ENCODE data around the gene GSN.

DNA sequence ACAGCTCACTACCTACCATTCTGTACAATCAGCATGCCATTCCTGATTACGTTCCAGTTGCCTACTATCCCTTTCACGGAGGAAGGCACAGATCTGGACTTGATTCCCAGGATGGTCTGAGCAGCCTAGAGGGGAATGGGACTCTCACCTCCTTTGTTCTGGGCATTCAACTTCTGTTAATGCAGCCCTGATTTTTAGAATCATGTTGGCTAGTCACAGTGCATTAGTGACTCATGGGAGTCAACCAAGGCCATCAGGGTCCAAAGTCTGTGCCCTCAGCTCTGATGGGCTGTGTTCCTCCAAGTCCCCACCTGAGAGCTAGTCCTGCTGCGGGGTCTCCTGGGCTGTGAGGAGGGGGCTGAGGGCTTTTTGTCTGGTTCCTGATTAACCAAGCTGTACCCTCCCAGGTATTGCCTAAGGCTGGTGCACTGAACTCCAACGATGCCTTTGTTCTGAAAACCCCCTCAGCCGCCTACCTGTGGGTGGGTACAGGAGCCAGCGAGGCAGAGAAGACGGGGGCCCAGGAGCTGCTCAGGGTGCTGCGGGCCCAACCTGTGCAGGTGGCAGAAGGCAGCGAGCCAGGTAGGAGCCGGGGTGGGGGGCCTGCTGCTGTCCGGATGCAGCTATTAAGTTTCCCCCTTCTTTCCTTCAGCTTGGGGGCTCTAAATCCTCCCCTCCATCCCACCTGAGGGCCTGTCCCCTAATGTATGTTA lies 59.1 kb downstream of the GSN start:
- TF ChIP-seq, protein P1, sequence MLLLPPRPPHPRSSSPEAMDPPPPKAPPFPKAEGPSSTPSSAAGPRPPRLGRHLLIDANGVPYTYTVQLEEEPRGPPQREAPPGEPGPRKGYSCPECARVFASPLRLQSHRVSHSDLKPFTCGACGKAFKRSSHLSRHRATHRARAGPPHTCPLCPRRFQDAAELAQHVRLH (CRISPR knock-in tag; IDR thresholded peaks at IDR 0.05; ENCODE audit: borderline replicate concordance, low read depth): no peak
- TF ChIP-seq, protein P2, sequence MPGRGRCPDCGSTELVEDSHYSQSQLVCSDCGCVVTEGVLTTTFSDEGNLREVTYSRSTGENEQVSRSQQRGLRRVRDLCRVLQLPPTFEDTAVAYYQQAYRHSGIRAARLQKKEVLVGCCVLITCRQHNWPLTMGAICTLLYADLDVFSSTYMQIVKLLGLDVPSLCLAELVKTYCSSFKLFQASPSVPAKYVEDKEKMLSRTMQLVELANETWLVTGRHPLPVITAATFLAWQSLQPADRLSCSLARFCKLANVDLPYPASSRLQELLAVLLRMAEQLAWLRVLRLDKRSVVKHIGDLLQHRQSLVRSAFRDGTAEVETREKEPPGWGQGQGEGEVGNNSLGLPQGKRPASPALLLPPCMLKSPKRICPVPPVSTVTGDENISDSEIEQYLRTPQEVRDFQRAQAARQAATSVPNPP (CRISPR knock-in tag; IDR thresholded peaks at IDR 0.05): no peak
- TF ChIP-seq POLR2A (IDR thresholded peaks at IDR 0.05; ENCODE audit: insufficient read depth in 1 of 2, low read depth in 2 of 2, low read length in 2 of 2): 0 out of 4 replicates have a peak, but pooled peaks of 1 of the 2 experiments have one; percentile 22

Measured in HepG2 (cell line).